CD14-positive monocyte (primary cell): Measurements from ENCODE around the gene SH3TC2. TPM values are rescaled to one million over a fixed set of nuclear protein-coding genes. Genes with fewer than 3 reads are reported as not detected.

Experiments
- DNase-seq, 3 donors: peaks; one replicate each; pipeline ENCODE4 v3.0.0-alpha.2; 2011 to 2022
- H2AFZ ChIP-seq: 2 replicates; pipeline ENCODE4 v1.6.0; 2012; ENCODE audit warnings: mild to moderate bottlenecking, low read depth, low read length, inconsistent platforms; ENCODE audit not compliant: insufficient read depth, poor library complexity, severe bottlenecking
- H3K27ac ChIP-seq, 2 donors: 1 replicate in 1 of 2; 2 replicates in 1 of 2; pipeline ENCODE4 v1.5.1; 2012 to 2013; ENCODE audit warnings: low read length in 2 of 2, control low read depth in 1 of 2, inconsistent platforms in 1 of 2, low read depth in 1 of 2, mild to moderate bottlenecking in 1 of 2
- H3K27me3 ChIP-seq, 2 donors: one replicate each; pipeline versions ENCODE4 v1.6.0 to v1.6.1; 2011 to 2013; ENCODE audit warnings: low read length in 2 of 2; ENCODE audit not compliant: control insufficient read depth in 2 of 2, insufficient read depth in 2 of 2
- H3K36me3 ChIP-seq, 2 donors: replicated peaks in 1 of 2; 1 replicate in 1 of 2; 2 replicates in 1 of 2; pipeline versions ENCODE4 v1.5.1 to v1.6.1; 2012 to 2013; ENCODE audit warnings: low read length in 2 of 2, control low read depth in 1 of 2, inconsistent platforms in 1 of 2, mild to moderate bottlenecking in 1 of 2; ENCODE audit not compliant: insufficient read depth in 2 of 2, control insufficient read depth in 1 of 2
- H3K4me1 ChIP-seq, 2 donors: 1 replicate in 1 of 2; 2 replicates in 1 of 2; pipeline versions ENCODE4 v1.5.1 to v1.6.1; 2012 to 2013; ENCODE audit warnings: low read length in 2 of 2, control low read depth in 1 of 2, inconsistent platforms in 1 of 2, mild to moderate bottlenecking in 1 of 2, moderate library complexity in 1 of 2; ENCODE audit not compliant: insufficient read depth in 2 of 2, control insufficient read depth in 1 of 2
- H3K4me2 ChIP-seq: replicated peaks from 2 replicates; pipeline ENCODE3; 2012; ENCODE audit warnings: low read length, moderate library complexity, mild to moderate bottlenecking; ENCODE audit not compliant: poor library complexity, severe bottlenecking; ENCODE audit errors: extremely low read depth
- H3K4me3 ChIP-seq, 3 experiments: fragments of 200-600 bp in 1 of 3; sonication (generic) in 1 of 3; replicated peaks in 1 of 3; 1 replicate in 2 of 3; 2 replicates in 1 of 3; pipeline ENCODE4 v1.5.1; 2011 to 2013; ENCODE audit warnings: low read length in 3 of 3, mild to moderate bottlenecking in 3 of 3, control low read depth in 2 of 3, low read depth in 2 of 3, inconsistent platforms in 1 of 3, moderate library complexity in 1 of 3
- H3K79me2 ChIP-seq: 2 replicates; pipeline ENCODE4 v1.6.0; 2012; ENCODE audit warnings: mild to moderate bottlenecking, control low read depth, inconsistent platforms, low read length, moderate library complexity; ENCODE audit not compliant: insufficient read depth
- H3K9ac ChIP-seq: 2 replicates; pipeline ENCODE4 v1.6.0; 2017; ENCODE audit warnings: low read length, mild to moderate bottlenecking; ENCODE audit not compliant: insufficient read depth, poor library complexity, severe bottlenecking
- H3K9me3 ChIP-seq, 2 donors: replicated peaks in 1 of 2; 1 replicate in 1 of 2; 2 replicates in 1 of 2; pipeline versions ENCODE4 v1.5.1 to v1.6.1; 2012 to 2013; ENCODE audit warnings: low read length in 2 of 2, control low read depth in 1 of 2; ENCODE audit not compliant: control insufficient read depth in 1 of 2, insufficient read depth in 1 of 2
- H4K20me1 ChIP-seq: 2 replicates; pipeline ENCODE4 v1.6.0; 2012; ENCODE audit warnings: mild to moderate bottlenecking, low read length, control low read depth, moderate library complexity; ENCODE audit not compliant: insufficient read depth
- H3K27ac Mint-ChIP-seq, 7 donors: one replicate each; pipeline ENCODE4 v1.8.0; 2020; ENCODE audit warnings: mild to moderate bottlenecking in 7 of 7, mixed read lengths in 7 of 7, moderate library complexity in 6 of 7, inconsistent platforms in 2 of 7
- H3K27me3 Mint-ChIP-seq, 3 donors: one replicate each; pipeline ENCODE4 v1.8.0; 2021 to 2022; ENCODE audit warnings: low read depth in 3 of 3, mild to moderate bottlenecking in 3 of 3, mixed read lengths in 3 of 3, moderate library complexity in 3 of 3, inconsistent platforms in 1 of 3
- H3K36me3 Mint-ChIP-seq, 2 donors: one replicate each; pipeline ENCODE4 v1.8.0; 2020; ENCODE audit warnings: mixed read lengths in 2 of 2, inconsistent platforms in 1 of 2, mild to moderate bottlenecking in 1 of 2
- H3K4me1 Mint-ChIP-seq: one replicate; pipeline ENCODE4 v1.8.0; 2020; ENCODE audit warnings: mild to moderate bottlenecking, mixed read lengths
- H3K4me3 Mint-ChIP-seq, 2 donors: one replicate each; pipeline ENCODE4 v1.8.0; 2020; ENCODE audit warnings: mild to moderate bottlenecking in 2 of 2, mixed read lengths in 2 of 2, moderate library complexity in 1 of 2
- H3K9me3 Mint-ChIP-seq, 7 donors: one replicate each; pipeline ENCODE4 v1.8.0; 2020 to 2022; ENCODE audit warnings: mixed read lengths in 7 of 7, mild to moderate bottlenecking in 6 of 7, moderate library complexity in 6 of 7, inconsistent platforms in 2 of 7
- WGBS: methylation state at CpG from one replicate; pipeline ENCODE4 v1.1.5; 2013; ENCODE audit warnings: missing lambda C conversion rate; ENCODE audit not compliant: insufficient coverage; 5-methylcytosine and 5-hydroxymethylcytosine counted together
- intact Hi-C, 2 donors: fragments of 100-400 bp; cut with micrococcal nuclease; formaldehyde crosslinking; loops; one replicate each; pipeline versions ENCODE4 v1.15.0 to v1.15.1; 2023
- polyA plus RNA-seq, 3 donors: library from polyadenylated mRNA; depleted of rRNA in 1 of 3; unstranded in 2 of 3; stranded (reverse) in 1 of 3; fragments of 300-500 nt in 2 of 3; fragments of >200 nt in 1 of 3; fragmentation: Illumina TruSeq in 2 of 3; gene quantifications; 1 replicate in 2 of 3; 2 replicates in 1 of 3; pipeline ENCODE4 v1.2.3, GENCODE V29; 2012 to 2021
- TF ChIP-seq, protein P1 (sequence below): fragments of 200-600 bp; IDR thresholded peaks from one replicate; pipeline ENCODE4 v1.8.0; 2022; ENCODE audit warnings: antibody characterized with exemption, mild to moderate bottlenecking

The SH3TC2 gene
- polyA plus RNA-seq, 3 donors: 0.01 to 0.30 (median 0.14) TPM

DNA sequence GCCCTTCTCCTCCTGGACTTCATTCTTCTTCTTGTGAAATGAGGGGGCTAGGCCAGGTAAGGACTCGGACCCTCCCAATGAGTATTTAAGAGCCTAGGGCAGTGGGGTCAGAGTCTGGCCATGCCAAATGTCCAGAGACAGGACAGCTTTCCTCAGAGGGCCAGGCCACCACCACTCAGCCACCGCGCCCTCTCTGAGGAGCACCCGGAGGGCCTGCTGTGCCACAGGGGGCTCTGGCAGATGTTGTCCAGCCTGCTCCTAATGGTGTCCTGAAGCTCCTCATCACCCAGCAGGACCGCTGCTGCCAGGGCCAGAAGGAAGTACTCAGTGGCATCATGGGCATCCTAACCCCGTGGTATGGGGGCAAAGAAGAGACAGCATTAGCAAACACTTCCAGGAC, 58.3 kb downstream of the SH3TC2 start:
- TF ChIP-seq, protein P1, sequence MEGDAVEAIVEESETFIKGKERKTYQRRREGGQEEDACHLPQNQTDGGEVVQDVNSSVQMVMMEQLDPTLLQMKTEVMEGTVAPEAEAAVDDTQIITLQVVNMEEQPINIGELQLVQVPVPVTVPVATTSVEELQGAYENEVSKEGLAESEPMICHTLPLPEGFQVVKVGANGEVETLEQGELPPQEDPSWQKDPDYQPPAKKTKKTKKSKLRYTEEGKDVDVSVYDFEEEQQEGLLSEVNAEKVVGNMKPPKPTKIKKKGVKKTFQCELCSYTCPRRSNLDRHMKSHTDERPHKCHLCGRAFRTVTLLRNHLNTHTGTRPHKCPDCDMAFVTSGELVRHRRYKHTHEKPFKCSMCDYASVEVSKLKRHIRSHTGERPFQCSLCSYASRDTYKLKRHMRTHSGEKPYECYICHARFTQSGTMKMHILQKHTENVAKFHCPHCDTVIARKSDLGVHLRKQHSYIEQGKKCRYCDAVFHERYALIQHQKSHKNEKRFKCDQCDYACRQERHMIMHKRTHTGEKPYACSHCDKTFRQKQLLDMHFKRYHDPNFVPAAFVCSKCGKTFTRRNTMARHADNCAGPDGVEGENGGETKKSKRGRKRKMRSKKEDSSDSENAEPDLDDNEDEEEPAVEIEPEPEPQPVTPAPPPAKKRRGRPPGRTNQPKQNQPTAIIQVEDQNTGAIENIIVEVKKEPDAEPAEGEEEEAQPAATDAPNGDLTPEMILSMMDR: no peak
- H3K27ac Mint-ChIP-seq: no peak overlapping the region
- Histone ChIP-seq H4K20me1 (no peaks in the 10 kb centered on the region), H3K27ac (no peak overlapping the region), H3K9ac (no peak overlapping the region), H3K36me3 (no peaks in the 10 kb centered on the region), H3K4me2 (no peak overlapping the region), H3K4me1 (no peaks in the 10 kb centered on the region), H2AFZ (no peak overlapping the region), H3K4me3 (no peak overlapping the region), H3K9me3 (no peaks in the 10 kb centered on the region), H3K79me2 (no peaks in the 10 kb centered on the region), H3K27me3 (no peaks in the 10 kb centered on the region)
- H3K36me3 Mint-ChIP-seq: no peaks in the 10 kb centered on the region
- peaks cover 5% of the 10 kb centered on the region for H3K4me1 Mint-ChIP-seq
- no peak overlapping the region for H3K4me3 Mint-ChIP-seq
- no peaks in the 10 kb centered on the region for H3K9me3 Mint-ChIP-seq
- WGBS: 94% methylated on average over 4 of the region's 6 CpGs
- H3K27me3 Mint-ChIP-seq: peaks cover 0 to 2% (median 0%) of the 10 kb centered on the region in 3 donors
- DNase-seq: no peak
- intact Hi-C loops: no loop called here

DNA sequence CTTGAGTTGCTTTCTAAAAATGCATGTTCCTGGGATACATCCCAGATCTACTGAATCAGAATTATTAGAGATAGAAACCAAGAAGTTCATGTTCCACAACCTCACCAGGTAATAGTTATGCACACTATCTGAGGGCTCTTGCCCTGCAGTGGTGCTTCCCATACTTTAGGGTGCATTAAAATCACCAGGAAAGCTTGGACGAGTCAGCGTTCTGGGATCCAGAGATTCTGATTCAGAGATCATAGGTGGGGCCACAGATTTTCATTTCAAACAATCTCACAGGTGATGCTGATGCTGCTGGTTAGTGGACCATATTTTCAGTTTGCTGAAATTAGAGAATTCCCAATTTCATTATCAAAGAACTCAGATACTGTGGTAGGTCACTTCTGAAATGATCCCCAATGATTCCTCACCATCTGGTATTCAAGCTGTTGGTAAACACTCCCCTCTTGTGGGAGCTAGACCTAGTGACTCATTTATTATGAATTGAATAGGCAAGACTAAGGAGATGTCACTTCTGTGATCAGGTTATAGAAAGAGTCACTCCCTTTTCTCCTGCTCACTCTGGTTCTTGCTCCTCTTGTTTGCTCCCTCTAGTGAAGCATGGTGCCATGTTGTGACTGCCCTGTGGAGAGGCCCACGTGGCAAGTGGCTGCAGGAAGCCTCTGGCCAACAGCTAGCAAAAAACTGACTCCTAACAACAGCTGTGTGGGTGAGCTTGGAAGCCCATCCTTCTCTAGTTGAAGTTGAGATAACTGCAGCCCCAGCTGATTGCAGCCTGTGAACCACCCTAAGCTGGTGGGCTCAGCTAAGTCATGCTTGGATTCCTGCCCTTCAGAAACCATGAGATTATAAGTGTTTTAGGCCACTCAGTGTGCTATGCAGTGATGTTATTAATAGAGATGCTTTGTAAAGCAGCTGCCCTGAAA, 59.8 kb downstream of the SH3TC2 start:
- H3K36me3 ChIP-seq: no peaks in the 10 kb centered on the region
- intact Hi-C loops: no loop called here
- WGBS: no CpG with 5 or more reads among the region's 3 CpGs

More for the DNA sequence above, 59.8 kb downstream of the SH3TC2 start:
- DNase-seq: no peak
- Histone ChIP-seq H3K9me3 (no peaks in the 10 kb centered on the region), H4K20me1 (no peaks in the 10 kb centered on the region), H3K4me3 (no peak overlapping the region), H3K9ac (no peak overlapping the region), H3K27ac (no peak overlapping the region), H3K79me2 (no peaks in the 10 kb centered on the region), H3K4me2 (no peak overlapping the region), H2AFZ (no peak overlapping the region), H3K4me1 (no peaks in the 10 kb centered on the region), H3K27me3 (no peaks in the 10 kb centered on the region)
- no peak overlapping the region for H3K27ac Mint-ChIP-seq
- H3K36me3 Mint-ChIP-seq: no peaks in the 10 kb centered on the region
- H3K9me3 Mint-ChIP-seq: no peaks in the 10 kb centered on the region
- H3K4me3 Mint-ChIP-seq: no peak overlapping the region
- peaks cover 5% of the 10 kb centered on the region for H3K4me1 Mint-ChIP-seq
- TF ChIP-seq, protein P1: no peak
- peaks cover 0 to 2% (median 0%) of the 10 kb centered on the region in 3 donors for H3K27me3 Mint-ChIP-seq
